Caco-2 (cell line): ENCODE results near the gene SIAH3. TPM values are rescaled to one million over a fixed set of nuclear protein-coding genes. Genes with fewer than 3 reads are reported as not detected.
A peak's percentile ranks its signal among the peaks of the same experiment; 100 is the strongest.

Source experiments
- BruUV-seq: library from RNA; stranded (reverse); fragments of 400-500 nt; replicated peaks from 2 replicates; lab custom pipeline; 2021; lab: Mats Ljungman, UMichigan
- CTCF ChIA-PET: fragments of 300-600 bp; sonication (Branson Sonifier 250); formaldehyde crosslinking; loops from one replicate; lab custom pipeline; 2022; ENCODE audit warnings: antibody characterized with exemption; lab: Charles Lee
- POLR2A ChIA-PET: fragments of 300-600 bp; sonication (Branson Sonifier 250); formaldehyde crosslinking; loops from one replicate; lab custom pipeline; 2022; ENCODE audit warnings: antibody characterized with exemption; lab: Charles Lee
- DNase-seq, 2 experiments: peaks; one replicate each; pipeline versions ENCODE4 v3.0.0 to v3.0.0-alpha.2; 2020 to 2022
- H3K27me3 ChIP-seq: replicated peaks from 2 replicates; pipeline ENCODE4 v1.6.0; 2011; ENCODE audit warnings: low read length; ENCODE audit not compliant: control insufficient read depth, insufficient read depth
- H3K36me3 ChIP-seq: 2 replicates; pipeline ENCODE4 v1.5.1; 2011; ENCODE audit warnings: low read length; ENCODE audit not compliant: control insufficient read depth, insufficient read depth
- H3K4me1 ChIP-seq: fragments of 250-450 bp; sonication (Bioruptor Pico); 2 replicates; pipeline ENCODE4 v1.5.1; 2020; ENCODE audit warnings: mild to moderate bottlenecking
- H3K4me3 ChIP-seq: 2 replicates; pipeline ENCODE4 v1.5.1; 2011; ENCODE audit warnings: low read depth, mild to moderate bottlenecking, control low read depth, low read length
- H3K9me3 ChIP-seq: fragments of 250-450 bp; sonication (Bioruptor Pico); 2 replicates; pipeline ENCODE4 v1.5.1; 2020; ENCODE audit warnings: mild to moderate bottlenecking, moderate library complexity
- H3K27ac Mint-ChIP-seq: one replicate; pipeline ENCODE4 v1.8.0; 2022; ENCODE audit warnings: mixed read lengths; ENCODE audit not compliant: unreplicated experiment
- H3K27me3 Mint-ChIP-seq: one replicate; pipeline ENCODE4 v1.8.0; 2022; ENCODE audit warnings: mixed read lengths; ENCODE audit not compliant: insufficient read depth, unreplicated experiment
- H3K36me3 Mint-ChIP-seq: one replicate; pipeline ENCODE4 v1.8.0; 2022; ENCODE audit warnings: mild to moderate bottlenecking, mixed read lengths; ENCODE audit not compliant: insufficient read depth, unreplicated experiment
- H3K4me1 Mint-ChIP-seq: one replicate; pipeline ENCODE4 v1.8.0; 2022; ENCODE audit warnings: low read depth, mixed read lengths; ENCODE audit not compliant: unreplicated experiment
- H3K4me3 Mint-ChIP-seq: one replicate; pipeline ENCODE4 v1.8.0; 2022; ENCODE audit warnings: mild to moderate bottlenecking, moderate library complexity, mixed read lengths; ENCODE audit not compliant: unreplicated experiment
- H3K9me3 Mint-ChIP-seq: one replicate; pipeline ENCODE4 v1.8.0; 2022; ENCODE audit warnings: mixed read lengths; ENCODE audit not compliant: unreplicated experiment
- CTCF ChIP-seq, 2 experiments: fragments of 200-600 bp in 1 of 2; IDR thresholded peaks; 1 replicate in 1 of 2; 2 replicates in 1 of 2; pipeline versions ENCODE4 v1.5.1 to v1.8.0; 2011 to 2022; ENCODE audit warnings: antibody characterized with exemption in 1 of 2, control low read depth in 1 of 2, inconsistent platforms in 1 of 2, low read depth in 1 of 2, low read length in 1 of 2, mild to moderate bottlenecking in 1 of 2, moderate library complexity in 1 of 2; ENCODE audit not compliant: insufficient read depth in 1 of 2, severe bottlenecking in 1 of 2, unreplicated experiment in 1 of 2
- intact Hi-C: fragments of 100-400 bp; cut with micrococcal nuclease; formaldehyde crosslinking; loops from one replicate; pipeline ENCODE4 v1.10.0; 2022; ENCODE audit not compliant: unreplicated experiment
- total RNA-seq: library from RNA; stranded (reverse); gene quantifications from 2 replicates; pipeline ENCODE4 v1.2.3, GENCODE V29; 2022

The SIAH3 gene
- total RNA-seq, 1 experiment from 2014 or later = not detected

- Histone ChIP-seq H3K27me3 (no peaks in the 10 kb centered on the region), H3K4me1 (no peaks in the 10 kb centered on the region), H3K9me3 (no peaks in the 10 kb centered on the region), H3K4me3 (no peak overlapping the region), H3K36me3 (no peaks in the 10 kb centered on the region)
- peaks cover 7% of the 10 kb centered on the region for H3K4me1 Mint-ChIP-seq
- H3K9me3 Mint-ChIP-seq = no peaks in the 10 kb centered on the region
- ChIA-PET CTCF (interaction anchor here (0.6 to 1.9 kb wide), 9 partner anchors 15 to 442 kb away, joined by 3 to 26 read pairs (median 4); no protein-coding TSS in a partner anchor), POLR2A (no interaction called here)
- TF ChIP-seq CTCF (IDR thresholded peaks at IDR 0.05; ENCODE audit: insufficient read depth in 1 of 2, low read depth in 1 of 2, low read length in 1 of 2, severe bottlenecking in 1 of 2, unreplicated experiment in 1 of 2) = peak; percentile 58 to 77
- peak; percentile 62 for DNase-seq
- no TSS peak for BruUV-seq
- H3K27ac Mint-ChIP-seq = no peak overlapping the region
- intact Hi-C loops = loop anchor here (2.0 kb wide), 1 partner anchor 73 kb away; no protein-coding TSS in a partner anchor
- peaks cover 16% of the 10 kb centered on the region for H3K27me3 Mint-ChIP-seq
- H3K36me3 Mint-ChIP-seq = peaks cover 6% of the 10 kb centered on the region
- no peak overlapping the region for H3K4me3 Mint-ChIP-seq
Measured at GRCh38 chr13:45879666-45880065, 28.1 kb upstream of the SIAH3 start.

GRCh38 chr13:45878966-45879365 lies 27.4 kb upstream of the SIAH3 start:
- BruUV-seq = no TSS peak
- Histone ChIP-seq H3K27me3 (no peaks in the 10 kb centered on the region), H3K9me3 (no peaks in the 10 kb centered on the region), H3K36me3 (no peaks in the 10 kb centered on the region), H3K4me3 (no peak overlapping the region), H3K4me1 (no peaks in the 10 kb centered on the region)
- Mint-ChIP-seq H3K4me3 (no peak overlapping the region), H3K36me3 (peaks cover 6% of the 10 kb centered on the region), H3K27ac (no peak overlapping the region), H3K9me3 (no peaks in the 10 kb centered on the region), H3K27me3 (peaks cover 13% of the 10 kb centered on the region), H3K4me1 (peaks cover 8% of the 10 kb centered on the region)
- DNase-seq = no peak
- TF ChIP-seq CTCF (IDR thresholded peaks at IDR 0.05; ENCODE audit: insufficient read depth in 1 of 2, low read depth in 1 of 2, low read length in 1 of 2, severe bottlenecking in 1 of 2, unreplicated experiment in 1 of 2) = no peak
- ChIA-PET POLR2A (no interaction called here), CTCF (interaction anchor here (1.4 to 1.9 kb wide), 2 partner anchors 72 to 150 kb away, joined by 6 to 26 read pairs; no protein-coding TSS in a partner anchor)
- intact Hi-C loops = loop anchor here (2.0 kb wide), 1 partner anchor 72 kb away; no protein-coding TSS in a partner anchor

- H3K36me3 ChIP-seq = no peaks in the 10 kb centered on the region
- no peak overlapping the region for H3K4me3 Mint-ChIP-seq
- BruUV-seq = no TSS peak
- peaks cover 6% of the 10 kb centered on the region for H3K36me3 Mint-ChIP-seq
- no peaks in the 10 kb centered on the region; the same call in 1 of the 2 replicates for H3K4me1 ChIP-seq
- H3K27me3 ChIP-seq = no peaks in the 10 kb centered on the region
- H3K4me1 Mint-ChIP-seq = peaks cover 15% of the 10 kb centered on the region
- ChIA-PET POLR2A (no interaction called here), CTCF (no interaction called here)
- H3K27me3 Mint-ChIP-seq = peaks cover 11% of the 10 kb centered on the region
- H3K4me3 ChIP-seq = no peak overlapping the region
- H3K9me3 ChIP-seq = no peaks in the 10 kb centered on the region
- DNase-seq = no peak
- no peak for TF ChIP-seq CTCF (IDR thresholded peaks at IDR 0.05; ENCODE audit: insufficient read depth in 1 of 2, low read depth in 1 of 2, low read length in 1 of 2, severe bottlenecking in 1 of 2, unreplicated experiment in 1 of 2)
- H3K9me3 Mint-ChIP-seq = no peaks in the 10 kb centered on the region
- intact Hi-C loops = no loop called here
- H3K27ac Mint-ChIP-seq = no peak overlapping the region
Measured at GRCh38 chr13:45876781-45877180, 25.2 kb upstream of the SIAH3 start.
